Muscle of leg (tissue), 11 donors: Measurements from ENCODE around the gene PPP1CB. TPM values are rescaled to one million over a fixed set of nuclear protein-coding genes. Genes with fewer than 3 reads are reported as not detected.

Experiments
- DNase-seq: peaks from one replicate; pipeline ENCODE4 v3.0.0; 2013
- H3K27ac ChIP-seq: one replicate; pipeline ENCODE4 v1.5.1; 2013; ENCODE audit warnings: mild to moderate bottlenecking, low read length, control low read depth
- H3K27me3 ChIP-seq: one replicate; pipeline ENCODE4 v1.6.1; 2013; ENCODE audit warnings: low read length; ENCODE audit not compliant: control insufficient read depth, insufficient read depth
- H3K36me3 ChIP-seq: one replicate; pipeline ENCODE4 v1.6.1; 2013; ENCODE audit warnings: low read length; ENCODE audit not compliant: control insufficient read depth, insufficient read depth
- H3K4me1 ChIP-seq: one replicate; pipeline ENCODE4 v1.6.1; 2013; ENCODE audit warnings: low read length; ENCODE audit not compliant: control insufficient read depth, insufficient read depth
- H3K4me3 ChIP-seq: one replicate; pipeline ENCODE4 v1.5.1; 2013; ENCODE audit warnings: low read length, control low read depth
- H3K9me3 ChIP-seq: replicated peaks from 2 replicates; pipeline ENCODE4 v1.6.1; 2013; ENCODE audit warnings: low read depth, low read length; ENCODE audit not compliant: control insufficient read depth
- whole genome bisulfite sequencing: methylation state at CpG from one replicate; pipeline ENCODE4 v1.1.5; 2013; ENCODE audit warnings: missing lambda C conversion rate; ENCODE audit not compliant: insufficient coverage; 5-methylcytosine and 5-hydroxymethylcytosine counted together
- polyA plus RNA-seq, 8 donors: library from polyadenylated mRNA; unstranded; fragments of 120-200 nt; gene quantifications; one replicate each; pipeline versions ENCODE4 v1.2.1 to v1.2.3, GENCODE V29; 2013; ENCODE audit warnings: inconsistent platforms in 1 of 8, low replicate concordance in 1 of 8; ENCODE audit not compliant: insufficient read length in 8 of 8, insufficient read depth in 1 of 8
- total RNA-seq: library from RNA; stranded (reverse); fragments of 120-200 nt; gene quantifications from one replicate; pipeline ENCODE4 v1.2.4, GENCODE V29; 2013

Gene PPP1CB
- total and polyA plus RNA-seq, 9 donors: 123 to 173 (median 163) TPM

DNA sequence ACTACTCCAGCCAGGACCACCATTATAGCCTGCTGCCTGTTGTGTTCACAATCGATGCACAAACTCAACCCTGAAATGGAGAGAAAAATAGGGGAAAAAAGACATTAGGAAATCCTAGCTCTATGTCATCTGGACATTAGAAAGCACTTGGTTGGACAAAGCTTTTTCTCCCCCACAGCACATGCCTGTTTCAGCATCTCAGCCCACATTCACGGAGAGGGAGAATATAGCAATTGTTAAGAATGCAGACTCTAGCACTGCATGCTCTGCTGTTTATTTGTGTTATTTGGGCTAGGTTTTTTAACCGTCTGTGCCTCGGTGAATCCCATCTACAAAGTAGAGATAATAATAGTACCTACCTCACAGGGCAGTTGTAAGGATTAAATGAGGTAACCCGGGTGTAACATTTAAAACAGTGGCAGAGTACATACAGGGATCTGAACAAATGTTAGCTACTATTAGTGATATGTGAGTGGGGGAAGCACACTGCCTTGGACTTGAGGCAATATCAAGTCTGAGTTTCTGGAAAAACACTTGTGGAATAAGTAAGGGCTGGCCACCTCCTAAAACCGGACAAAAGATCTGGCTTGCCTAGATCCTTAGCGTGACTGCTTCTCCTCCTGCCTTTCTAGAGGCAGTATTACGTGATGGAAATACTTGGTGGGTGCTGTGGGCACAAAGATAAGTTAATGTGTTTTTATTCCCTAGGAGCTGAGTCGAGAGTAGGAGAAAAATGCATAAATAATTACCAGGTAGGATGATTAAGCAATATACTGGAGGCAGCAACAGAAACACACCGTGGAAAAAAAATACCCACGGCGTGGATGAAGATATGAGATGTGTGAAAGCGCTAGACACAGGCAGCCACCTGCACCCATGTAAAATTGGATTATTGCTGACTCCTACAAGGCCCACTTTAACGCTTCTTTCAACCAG lies 1.0 kb upstream of the PPP1CB start:
- H3K4me1 ChIP-seq: peaks cover 15% of the 10 kb centered on the region
- H3K9me3 ChIP-seq: no peaks in the 10 kb centered on the region
- peak; percentile 73 for DNase-seq
- no peaks in the 10 kb centered on the region for H3K36me3 ChIP-seq
- 0% methylated on average over 3 of the region's 14 CpGs for WGBS
- peak overlapping the region; percentile 48 for H3K4me3 ChIP-seq
- H3K27ac ChIP-seq: peak overlapping the region; percentile 90
- no peaks in the 10 kb centered on the region for H3K27me3 ChIP-seq

DNA sequence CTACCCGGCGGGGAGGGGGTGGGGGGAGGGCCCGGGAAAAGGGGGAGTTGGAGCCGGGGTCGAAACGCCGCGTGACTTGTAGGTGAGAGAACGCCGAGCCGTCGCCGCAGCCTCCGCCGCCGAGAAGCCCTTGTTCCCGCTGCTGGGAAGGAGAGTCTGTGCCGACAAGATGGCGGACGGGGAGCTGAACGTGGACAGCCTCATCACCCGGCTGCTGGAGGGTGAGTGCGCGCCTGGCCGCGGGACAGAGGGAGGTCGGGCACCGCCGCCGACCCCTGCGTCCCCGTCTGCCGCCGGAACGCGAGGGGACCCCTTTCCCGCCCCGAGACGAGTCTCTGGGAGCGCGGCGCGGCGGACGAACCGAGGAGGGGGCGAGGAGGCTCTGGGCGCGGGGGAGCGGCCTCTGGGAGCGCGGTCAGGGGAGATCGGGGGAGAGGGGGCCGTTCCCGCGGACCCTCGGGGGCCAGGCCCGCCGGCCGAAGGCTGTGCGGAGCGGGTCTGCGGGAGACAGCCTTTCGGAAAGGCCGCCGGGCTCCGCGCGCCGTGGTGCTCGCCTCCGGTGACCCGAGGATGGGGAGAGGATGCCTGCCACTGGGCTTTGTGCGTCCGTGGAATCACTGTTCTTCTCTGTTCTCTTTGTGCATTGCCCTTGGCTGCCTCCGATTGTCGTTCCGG lies 463 bp downstream of the PPP1CB start:
- Histone ChIP-seq H3K9me3 (no peaks in the 10 kb centered on the region), H3K4me1 (peaks cover 15% of the 10 kb centered on the region), H3K27ac (peak overlapping the region; percentile 98), H3K4me3 (peak overlapping the region; percentile 64), H3K27me3 (no peaks in the 10 kb centered on the region), H3K36me3 (no peaks in the 10 kb centered on the region)
- WGBS: under 1% methylated on average over 71 of the region's 78 CpGs
- peak; percentile 53 for DNase-seq

DNA sequence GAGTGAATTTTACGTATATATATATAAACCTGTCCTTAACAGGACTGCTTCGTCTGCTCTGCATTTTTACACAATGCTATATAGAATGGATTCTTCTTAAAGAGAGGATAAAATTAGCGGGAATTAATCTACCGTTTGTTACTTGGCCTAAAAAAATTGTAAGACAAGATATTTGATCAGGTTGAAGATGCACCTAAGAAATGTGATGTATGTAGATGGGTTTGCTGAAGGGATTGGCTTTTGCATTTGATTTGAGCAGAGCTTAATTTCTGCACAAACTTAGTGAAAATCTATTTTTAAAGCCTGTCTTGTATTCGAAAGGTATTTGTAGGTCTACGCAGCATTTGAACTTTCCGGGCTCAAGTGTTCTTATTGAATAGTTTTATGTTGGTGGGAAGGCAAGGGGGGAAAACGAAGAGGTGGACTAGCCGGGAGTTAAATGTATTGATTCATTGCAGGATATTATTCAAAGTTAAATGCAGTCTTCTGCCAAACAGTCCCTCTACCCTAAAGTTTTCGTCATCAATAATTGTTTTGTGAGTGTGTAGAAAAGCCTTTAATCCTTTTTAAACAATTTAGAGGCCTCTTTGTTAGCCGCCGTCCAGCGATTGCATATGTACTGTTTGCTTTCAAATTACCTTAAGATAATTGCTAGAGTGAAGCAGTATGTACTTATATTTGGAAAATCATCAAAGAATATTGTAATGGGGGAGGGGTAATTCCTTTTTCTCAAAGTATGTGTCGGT lies 1.2 kb downstream of the PPP1CB start:
- no peaks in the 10 kb centered on the region for H3K36me3 ChIP-seq
- H3K27ac ChIP-seq: peak overlapping the region; percentile 98
- H3K27me3 ChIP-seq: no peaks in the 10 kb centered on the region
- H3K4me1 ChIP-seq: peaks cover 15% of the 10 kb centered on the region
- H3K4me3 ChIP-seq: peak overlapping the region; percentile 64
- H3K9me3 ChIP-seq: no peaks in the 10 kb centered on the region
- DNase-seq: peak; percentile 46
- WGBS: 0% methylated on average over 1 of the region's 14 CpGs

DNA sequence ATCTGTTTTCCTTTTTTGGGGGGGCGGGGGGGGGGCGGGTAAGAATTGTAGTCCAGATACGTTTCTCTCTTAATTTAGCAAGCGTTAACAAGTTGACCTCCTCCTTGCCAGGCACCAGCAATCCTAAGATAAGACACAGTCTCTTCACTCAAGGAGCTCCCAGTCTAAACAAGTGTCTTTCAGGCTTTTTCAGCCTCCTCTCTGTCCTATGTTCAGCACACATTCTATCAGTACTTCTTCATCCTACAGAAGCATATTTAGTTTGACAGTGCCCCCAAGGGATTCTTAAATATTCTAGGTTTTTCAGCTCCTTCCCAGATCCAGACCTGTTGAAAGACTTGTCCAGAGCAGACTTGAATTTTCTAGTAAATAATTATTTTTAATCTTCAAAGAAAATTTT lies 2.7 kb downstream of the PPP1CB start:
- no peak overlapping the region for H3K4me3 ChIP-seq
- H3K9me3 ChIP-seq: no peaks in the 10 kb centered on the region
- WGBS: 13% methylated on average over 2 of the region's 4 CpGs
- no peak for DNase-seq
- H3K36me3 ChIP-seq: peaks cover 2% of the 10 kb centered on the region
- no peak overlapping the region for H3K27ac ChIP-seq
- no peaks in the 10 kb centered on the region for H3K27me3 ChIP-seq
- peaks cover 15% of the 10 kb centered on the region for H3K4me1 ChIP-seq

DNA sequence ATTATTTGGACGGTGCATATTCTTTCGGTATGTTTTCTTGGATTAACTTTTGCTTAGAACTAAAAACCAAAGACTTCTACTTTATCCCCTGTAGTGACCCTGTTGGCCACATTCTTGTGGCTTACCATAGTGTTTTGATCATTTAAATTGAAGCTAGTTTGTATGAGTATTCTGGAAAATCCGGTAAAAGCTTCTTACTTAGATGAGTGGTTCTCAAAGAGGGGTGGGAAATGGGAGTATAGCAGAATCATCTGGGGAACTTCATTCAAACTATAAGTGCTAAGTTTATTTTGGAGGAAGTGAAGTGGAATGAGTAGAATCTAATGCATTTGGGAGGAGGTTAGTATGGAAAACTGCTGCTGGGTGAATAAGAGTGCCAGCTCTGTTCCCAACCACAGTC lies 3.8 kb downstream of the PPP1CB start:
- Histone ChIP-seq H3K9me3 (no peaks in the 10 kb centered on the region), H3K36me3 (peaks cover 2% of the 10 kb centered on the region), H3K27ac (no peak overlapping the region), H3K27me3 (no peaks in the 10 kb centered on the region), H3K4me1 (peaks cover 11% of the 10 kb centered on the region), H3K4me3 (no peak overlapping the region)
- WGBS: 55% methylated on average over 1 of the region's 3 CpGs
- no peak for DNase-seq

DNA sequence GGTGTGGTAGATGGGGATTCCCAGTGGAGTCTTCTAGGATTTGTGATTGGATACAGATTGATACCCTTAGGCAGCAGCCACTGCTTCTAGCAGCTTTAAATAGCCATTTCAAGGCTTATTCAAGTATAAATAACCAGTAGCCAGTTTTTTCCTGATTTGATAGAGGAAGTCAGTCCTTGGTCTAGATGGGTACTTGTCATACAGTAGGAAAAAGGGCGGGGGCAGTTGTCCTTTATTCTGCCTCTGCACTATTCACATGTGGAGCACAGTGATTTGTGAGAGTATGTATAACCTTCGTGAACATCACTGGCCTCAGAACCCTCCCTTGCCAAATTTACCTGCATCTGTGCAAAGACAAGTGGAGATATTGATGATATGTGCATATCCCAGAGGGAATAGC lies 6.8 kb downstream of the PPP1CB start:
- Histone ChIP-seq H3K4me1 (peaks cover 4% of the 10 kb centered on the region), H3K9me3 (no peaks in the 10 kb centered on the region), H3K27ac (no peak overlapping the region), H3K36me3 (peaks cover 2% of the 10 kb centered on the region), H3K4me3 (no peak overlapping the region), H3K27me3 (no peaks in the 10 kb centered on the region)
- DNase-seq: no peak
- WGBS: no CpG with 5 or more reads among the region's 2 CpGs

DNA sequence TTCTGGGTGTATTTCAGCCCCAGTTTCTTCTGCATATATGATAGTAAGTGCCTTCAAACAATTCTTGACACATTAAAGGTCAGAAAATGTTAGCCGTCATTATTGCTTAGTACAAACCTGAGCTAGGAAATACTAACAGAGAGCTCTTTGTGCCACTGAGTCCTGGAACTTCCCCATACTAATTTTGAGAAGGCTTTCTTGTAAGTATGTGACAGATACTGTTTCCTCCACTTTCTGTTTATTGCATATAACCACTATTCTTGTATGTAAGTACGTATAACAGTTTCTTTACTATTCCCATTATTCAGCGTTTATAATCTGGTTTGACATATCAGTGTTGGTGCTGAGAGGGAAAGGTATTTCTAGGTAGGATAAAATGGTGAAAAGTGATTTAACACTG lies 9.8 kb downstream of the PPP1CB start:
- Histone ChIP-seq H3K4me3 (no peak overlapping the region), H3K27ac (no peak overlapping the region), H3K36me3 (peaks cover 2% of the 10 kb centered on the region), H3K9me3 (no peaks in the 10 kb centered on the region), H3K27me3 (no peaks in the 10 kb centered on the region), H3K4me1 (no peaks in the 10 kb centered on the region)
- no peak for DNase-seq
- WGBS: no CpG with 5 or more reads among the region's 3 CpGs

DNA sequence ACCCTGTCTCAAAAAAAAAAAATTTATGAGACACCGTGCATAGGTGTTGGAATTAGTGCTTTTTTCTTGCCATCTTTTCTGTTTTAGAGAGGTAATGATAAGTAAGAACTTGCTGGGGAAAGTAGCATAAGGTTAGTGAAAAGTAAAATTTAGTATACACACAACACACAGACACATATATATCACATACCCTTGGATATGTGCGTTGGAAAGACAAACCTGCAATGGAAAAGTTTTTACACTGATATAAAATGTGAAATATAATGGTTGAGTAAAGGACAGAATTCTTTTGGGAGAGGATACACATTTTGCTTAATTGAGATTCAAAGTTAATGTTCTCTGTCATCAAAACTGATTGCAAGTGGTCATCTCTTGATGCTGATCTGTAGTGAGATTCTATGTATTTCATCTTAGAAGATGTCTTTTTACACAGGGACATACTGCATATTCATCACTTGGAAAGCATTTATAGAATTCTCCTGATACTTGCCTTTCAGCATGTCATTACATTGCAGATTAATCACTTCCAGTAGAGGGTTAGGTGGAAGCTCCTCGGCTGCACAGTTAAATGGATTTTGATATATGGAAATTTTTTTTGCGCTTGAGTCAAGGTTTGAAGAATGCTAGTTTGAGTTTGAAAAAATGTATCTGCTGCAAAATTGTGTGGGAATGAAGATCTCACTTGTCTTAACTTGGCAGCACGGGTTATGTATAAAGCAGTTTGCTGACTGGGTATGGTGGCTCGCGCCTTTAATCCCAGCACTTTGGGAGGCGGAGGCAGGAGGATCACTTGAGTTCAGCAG lies 13.5 kb downstream of the PPP1CB start:
- no peaks in the 10 kb centered on the region for H3K27me3 ChIP-seq
- no peaks in the 10 kb centered on the region for H3K36me3 ChIP-seq
- H3K4me1 ChIP-seq: no peaks in the 10 kb centered on the region
- no peaks in the 10 kb centered on the region for H3K9me3 ChIP-seq
- no peak overlapping the region for H3K27ac ChIP-seq
- H3K4me3 ChIP-seq: no peak overlapping the region
- DNase-seq: no peak
- 62% methylated on average over 5 of the region's 8 CpGs for WGBS

DNA sequence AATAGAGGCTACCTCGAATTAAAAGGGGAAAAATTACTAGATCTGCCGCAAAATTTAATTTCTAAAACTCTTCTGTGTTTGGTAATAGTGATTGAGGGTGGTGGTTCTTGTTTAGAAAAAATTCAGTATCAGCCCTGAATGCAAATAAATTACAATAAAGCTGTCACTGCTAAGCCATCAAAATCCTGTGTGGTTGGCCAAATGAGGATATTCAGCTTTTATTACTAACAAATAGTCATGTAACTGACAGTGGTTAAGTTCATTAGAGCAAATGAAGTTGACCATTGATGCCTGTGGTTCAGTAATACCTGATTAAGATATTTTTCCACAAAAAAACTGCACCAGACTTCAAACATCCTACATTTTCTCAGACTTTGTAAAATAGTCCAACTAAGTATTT lies 14.4 kb downstream of the PPP1CB start:
- H3K4me1 ChIP-seq: no peaks in the 10 kb centered on the region

More for the DNA sequence above, 14.4 kb downstream of the PPP1CB start:
- Histone ChIP-seq H3K27me3 (no peaks in the 10 kb centered on the region), H3K36me3 (no peaks in the 10 kb centered on the region), H3K27ac (no peak overlapping the region), H3K4me3 (no peak overlapping the region), H3K9me3 (no peaks in the 10 kb centered on the region)
- DNase-seq: no peak
- no CpG with 5 or more reads among the region's 2 CpGs for WGBS
